ENCODE data around the gene ZMIZ1.

DNA sequence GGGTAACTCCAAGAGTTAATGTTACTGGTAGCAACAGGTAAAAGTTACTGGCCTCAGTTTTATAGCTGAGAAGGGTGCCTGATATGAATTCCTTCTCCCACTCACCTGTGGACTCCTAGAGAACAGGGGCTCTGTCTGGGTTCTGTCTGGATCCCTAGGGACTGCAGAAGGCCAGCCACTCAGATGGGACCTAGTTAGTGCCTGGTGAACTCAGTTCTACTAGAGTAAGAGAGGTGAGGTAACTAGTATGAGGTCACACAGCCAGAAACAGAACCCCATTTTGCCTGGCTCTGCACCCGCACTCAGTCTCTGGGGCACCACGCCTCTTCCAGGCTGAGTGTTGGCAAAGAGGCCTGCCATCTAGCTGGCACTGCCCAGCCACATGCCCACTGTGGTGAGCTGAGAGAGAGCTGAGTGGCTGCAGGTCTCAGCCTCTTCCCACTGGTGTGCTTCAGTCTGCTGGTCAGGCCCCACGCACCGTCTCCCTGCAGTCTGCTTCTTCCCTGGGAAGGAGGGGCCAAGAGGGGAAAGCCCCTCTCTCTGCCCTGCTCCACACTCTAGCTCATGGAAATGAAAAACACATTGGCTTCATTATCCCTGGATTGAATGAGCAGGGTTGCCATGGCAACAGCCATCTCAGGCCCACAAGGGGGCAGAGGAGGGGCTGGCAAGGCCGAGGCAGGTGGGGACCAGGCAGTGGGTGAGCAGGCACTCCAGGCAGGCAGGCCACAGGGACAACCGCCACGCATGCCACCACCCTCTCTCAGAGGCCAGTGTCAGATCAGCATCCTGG, 110.6 kb downstream of the ZMIZ1 start:
- TF ChIP-seq CTCF (IDR thresholded peaks at IDR 0.05), result no peak
- no peak for TF ChIP-seq POLR2A (IDR thresholded peaks at IDR 0.05)
